GM19324 (cell line): Measurements from ENCODE around the gene ZCCHC3.

ENCODE experiments used
- ATAC-seq: cut with Tn5 transposase; IDR thresholded peaks from one replicate; pipeline ENCODE4 v1.9.1; 2021; ENCODE audit warnings: mild to moderate bottlenecking, moderate library complexity; ENCODE audit not compliant: unreplicated experiment, low FRiP score

Gene ZCCHC3

GRCh38 chr20:278607-279571 is 18.5 kb upstream of the ZCCHC3 start:
- ATAC-seq: no peak

GRCh38 chr20:284172-284571 is 13.2 kb upstream of the ZCCHC3 start:
- ATAC-seq: no peak

- no peak for ATAC-seq
Measured at GRCh38 chr20:286508-286907, 10.9 kb upstream of the ZCCHC3 start.

GRCh38 chr20:288956-289692 is 8.2 kb upstream of the ZCCHC3 start:
- ATAC-seq: no peak

- ATAC-seq: no peak
Measured at GRCh38 chr20:289693-290083, 7.7 kb upstream of the ZCCHC3 start.

GRCh38 chr20:290084-290831 is 7.1 kb upstream of the ZCCHC3 start, which contains the start of gene C20orf96:
Gene C20orf96 (minus strand): TSS chr20:290750. CDS start chr20:290610, 140 bp downstream.
- ATAC-seq: peak; percentile 85

GRCh38 chr20:294602-295001 is 2.8 kb upstream of the ZCCHC3 start:
- no peak for ATAC-seq

GRCh38 chr20:295804-296203 is 1.6 kb upstream of the ZCCHC3 start:
- ATAC-seq: no peak

GRCh38 chr20:297925-298775 is 780 bp downstream of the ZCCHC3 start:
- ATAC-seq: peak; percentile 37

GRCh38 chr20:298776-299391 is 1.5 kb downstream of the ZCCHC3 start:
- ATAC-seq: no peak

- no peak for ATAC-seq
Measured at GRCh38 chr20:300345-300990, 3.1 kb downstream of the ZCCHC3 start.

GRCh38 chr20:301886-302848 is 4.8 kb downstream of the ZCCHC3 start:
- no peak for ATAC-seq

- ATAC-seq: no peak
Measured at GRCh38 chr20:305745-306144, 8.4 kb downstream of the ZCCHC3 start.

GRCh38 chr20:308427-309038 is 11.2 kb downstream of the ZCCHC3 start:
- no peak for ATAC-seq

- ATAC-seq: no peak
Measured at GRCh38 chr20:309306-309840, 12.0 kb downstream of the ZCCHC3 start.

- no peak for ATAC-seq
Measured at GRCh38 chr20:309841-310644, 12.7 kb downstream of the ZCCHC3 start.
